KOPT-K1 (cell line): ENCODE measurements around the gene GPR89B.
"Not testable (repeated sequence)": the region's sequence is repeated elsewhere in the genome, so short reads cannot be mapped to it uniquely, and the experiment has no call there.

Source experiments
- H3K27ac ChIP-seq: fragments of 200-600 bp; sonication (generic); 2 replicates; pipeline ENCODE4 v1.5.1; 2016; ENCODE audit warnings: antibody characterized with exemption, mild to moderate bottlenecking, low read depth, low read length; ENCODE audit not compliant: poor library complexity, severe bottlenecking
- H3K36me3 ChIP-seq: fragments of 200-600 bp; sonication (generic); 2 replicates; pipeline ENCODE4 v1.5.1; 2017; ENCODE audit warnings: antibody characterized with exemption, mild to moderate bottlenecking, low read length, moderate library complexity; ENCODE audit not compliant: insufficient read depth
- H3K9me3 ChIP-seq: fragments of 200-600 bp; sonication (generic); 2 replicates; pipeline ENCODE4 v1.5.1; 2017; ENCODE audit warnings: antibody characterized with exemption, low read length, mild to moderate bottlenecking; ENCODE audit not compliant: insufficient read depth, poor library complexity, severe bottlenecking

GPR89B gene

GRCh38 chr1:147928236-147929132, at the start of gene GPR89B:
GPR89B (plus strand) TSS chr1:147928420; CDS start chr1:147928537, 117 bp downstream.
- not testable (repeated sequence) for H3K36me3 ChIP-seq, H3K9me3 ChIP-seq
- H3K27ac ChIP-seq = peak within 1 kb of the TSS; percentile 57

- Histone ChIP-seq H3K27ac (no peak overlapping the region), H3K9me3 (peaks cover 5% of the 10 kb centered on the region), H3K36me3 (no peaks in the 10 kb centered on the region)
Observed at GRCh38 chr1:147879911-147880310, 48.3 kb upstream of the GPR89B start.

DNA sequence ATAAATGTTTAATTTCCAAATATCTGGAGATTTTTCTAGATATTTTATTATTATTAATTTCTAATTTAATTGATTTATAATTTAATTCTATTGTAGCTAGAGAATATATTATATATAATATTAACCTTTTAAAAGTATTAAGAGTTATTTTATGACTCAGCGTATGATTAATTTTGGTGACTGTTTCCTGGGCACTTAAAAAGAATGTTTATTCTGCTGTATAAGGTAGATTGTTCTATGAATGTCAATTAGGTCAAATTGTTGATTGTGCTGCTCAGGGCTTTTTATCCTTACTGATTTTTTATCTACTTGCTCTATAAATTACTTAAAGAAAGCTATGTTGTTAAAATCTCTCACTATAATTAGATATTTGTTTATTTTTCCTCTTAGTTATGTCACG, 45.7 kb upstream of the GPR89B start:
- no peaks in the 10 kb centered on the region for H3K36me3 ChIP-seq
- H3K27ac ChIP-seq = no peak overlapping the region
- H3K9me3 ChIP-seq = peaks cover 5% of the 10 kb centered on the region

GRCh38 chr1:147890177-147890790, 37.9 kb upstream of the GPR89B start:
- Histone ChIP-seq H3K36me3 (no peaks in the 10 kb centered on the region), H3K27ac (no peak overlapping the region), H3K9me3 (no peaks in the 10 kb centered on the region)

- Histone ChIP-seq H3K36me3 (no peaks in the 10 kb centered on the region), H3K9me3 (no peaks in the 10 kb centered on the region), H3K27ac (no peak overlapping the region)
Observed at GRCh38 chr1:147891088-147891487, 37.1 kb upstream of the GPR89B start.

DNA sequence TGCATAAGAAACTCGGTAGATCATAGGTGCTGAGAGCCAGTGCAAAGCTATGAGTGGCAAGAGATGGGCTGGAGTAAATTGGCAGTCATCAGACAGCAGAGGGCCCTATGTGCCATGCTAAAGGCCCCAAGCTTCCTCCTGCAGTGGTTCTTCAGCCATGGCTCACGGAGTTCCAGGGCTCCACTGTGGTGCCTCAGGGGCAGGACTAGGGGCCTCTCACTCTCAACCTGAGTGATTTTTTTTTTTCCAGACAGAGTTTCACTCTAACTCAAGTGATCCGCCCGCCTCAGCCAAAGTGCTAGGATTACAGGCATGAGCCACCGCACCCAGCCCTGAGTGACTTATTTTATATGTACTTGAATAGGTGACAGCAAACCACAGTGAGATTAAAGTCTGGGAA, 36.0 kb upstream of the GPR89B start:
- Histone ChIP-seq H3K27ac (no peak overlapping the region), H3K36me3 (no peaks in the 10 kb centered on the region), H3K9me3 (no peaks in the 10 kb centered on the region)

GRCh38 chr1:147892731-147893214, 35.4 kb upstream of the GPR89B start:
- Histone ChIP-seq H3K36me3 (no peaks in the 10 kb centered on the region), H3K9me3 (no peaks in the 10 kb centered on the region)

DNA sequence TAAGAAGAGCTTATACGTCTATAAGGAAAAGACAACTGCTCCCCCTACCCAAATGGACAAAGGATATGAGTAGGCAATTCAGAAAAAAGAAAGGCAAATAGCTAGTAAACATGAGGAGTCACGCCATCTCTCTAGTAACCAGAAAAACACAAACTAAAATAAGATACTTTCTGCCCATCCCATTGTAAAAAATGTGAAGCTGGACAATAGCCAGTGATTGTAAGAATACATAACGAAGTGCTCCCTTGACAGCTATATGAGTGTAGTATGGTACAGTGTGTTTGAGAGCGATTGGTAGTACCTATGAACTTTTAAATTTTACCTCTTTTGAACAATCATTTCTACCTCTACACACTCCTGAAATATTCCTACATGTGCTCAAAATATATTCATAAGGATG, 33.1 kb upstream of the GPR89B start:
- Histone ChIP-seq H3K27ac (no peak overlapping the region), H3K9me3 (no peaks in the 10 kb centered on the region), H3K36me3 (no peaks in the 10 kb centered on the region)

More at GRCh38 chr1:147892731-147893214, 35.4 kb upstream of the GPR89B start:
- H3K27ac ChIP-seq = no peak overlapping the region

DNA sequence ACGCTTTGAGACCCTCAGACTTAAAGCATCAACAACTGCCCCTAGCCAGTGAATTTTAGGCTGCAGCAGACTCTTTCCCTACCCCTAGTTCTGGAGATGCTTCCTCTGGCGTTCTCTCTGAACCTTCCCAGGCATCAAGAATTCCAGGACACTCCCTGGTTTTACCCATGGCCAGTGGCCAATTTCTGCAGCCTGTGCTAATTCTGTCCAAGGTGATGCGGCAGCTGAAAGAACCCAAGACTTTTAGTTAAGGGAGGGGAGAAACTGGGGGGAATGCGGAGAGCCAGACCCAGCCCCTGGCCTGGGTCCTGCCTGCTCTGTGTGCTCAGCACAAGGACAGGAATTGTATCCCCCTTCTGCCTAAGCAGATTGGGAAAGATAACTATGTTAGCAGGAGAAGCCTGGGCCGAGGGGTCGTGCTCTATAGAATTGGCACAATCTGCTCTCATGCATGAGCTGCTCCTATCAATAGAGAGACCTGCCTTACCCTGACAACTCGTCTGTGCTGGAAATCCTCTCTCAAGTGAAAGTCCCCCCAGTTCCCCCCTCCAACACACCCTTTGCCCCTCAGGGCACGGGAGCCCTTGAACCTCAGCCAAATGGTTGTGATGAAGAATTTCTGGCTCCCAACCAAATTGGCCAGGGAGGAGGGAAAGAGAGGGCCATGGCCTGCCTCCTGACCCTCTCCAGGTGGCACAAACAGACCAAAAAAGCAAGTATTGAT, 31.0 kb upstream of the GPR89B start:
- Histone ChIP-seq H3K36me3 (no peaks in the 10 kb centered on the region), H3K27ac (no peak overlapping the region), H3K9me3 (no peaks in the 10 kb centered on the region)

DNA sequence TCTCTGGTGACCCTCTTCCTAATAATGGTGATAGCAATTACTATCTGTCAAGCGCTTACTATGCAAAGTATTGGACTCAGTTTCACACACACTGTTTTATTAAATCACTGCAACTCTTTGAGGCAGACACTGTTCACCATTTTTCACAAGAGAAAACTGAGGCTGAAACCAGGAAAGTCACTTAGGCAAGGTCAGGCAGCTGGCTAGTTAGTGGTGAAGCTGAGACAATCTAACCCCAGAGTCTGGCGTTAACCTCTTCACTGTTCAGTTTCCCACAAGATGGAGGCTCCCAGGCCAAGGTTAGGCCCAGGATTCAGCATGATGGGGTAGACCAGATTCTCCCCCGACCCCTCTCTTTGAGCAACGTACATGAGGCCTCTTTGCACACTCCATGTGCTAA, 30.4 kb upstream of the GPR89B start:
- H3K27ac ChIP-seq = no peak overlapping the region
- no peaks in the 10 kb centered on the region for H3K9me3 ChIP-seq
- H3K36me3 ChIP-seq = no peaks in the 10 kb centered on the region

DNA sequence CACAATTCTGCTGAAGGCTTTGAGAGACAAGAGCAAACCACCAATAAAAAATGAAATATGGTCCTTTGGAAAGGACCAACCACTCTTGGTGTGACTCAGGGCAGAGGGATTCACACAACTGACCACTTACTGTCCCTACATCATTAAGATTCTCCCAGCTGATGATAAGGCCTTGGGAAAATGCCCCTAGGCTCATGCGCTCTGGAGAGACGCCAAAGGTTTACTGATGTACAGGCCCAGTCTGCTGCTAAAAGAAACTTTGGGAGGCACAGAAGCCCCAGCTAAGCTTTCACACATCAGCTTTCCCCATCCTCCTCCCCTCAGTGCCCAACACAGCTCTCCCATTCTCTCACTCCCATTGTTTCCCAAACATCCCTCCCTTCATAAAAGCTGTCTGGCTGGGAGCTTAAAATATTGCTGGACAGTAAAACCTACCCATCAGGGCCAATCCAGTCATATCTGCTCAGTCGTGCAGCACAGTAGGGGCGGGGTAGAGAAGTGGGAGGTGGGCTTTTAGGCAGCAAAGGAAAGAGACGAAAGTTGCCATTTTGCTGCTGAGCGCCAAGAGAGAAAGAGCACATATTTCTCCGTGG, 25.9 kb upstream of the GPR89B start, which contains the start of gene GJA8:
TSS of gene GJA8 (plus strand) at position 543 of the 593 bp plus-strand sequence. CDS start 5,161 bp downstream, outside the sequence.
- Histone ChIP-seq H3K36me3 (no peaks in the 10 kb centered on the region), H3K27ac (no peak within 1 kb of the TSS), H3K9me3 (no peaks in the 10 kb centered on the region)

DNA sequence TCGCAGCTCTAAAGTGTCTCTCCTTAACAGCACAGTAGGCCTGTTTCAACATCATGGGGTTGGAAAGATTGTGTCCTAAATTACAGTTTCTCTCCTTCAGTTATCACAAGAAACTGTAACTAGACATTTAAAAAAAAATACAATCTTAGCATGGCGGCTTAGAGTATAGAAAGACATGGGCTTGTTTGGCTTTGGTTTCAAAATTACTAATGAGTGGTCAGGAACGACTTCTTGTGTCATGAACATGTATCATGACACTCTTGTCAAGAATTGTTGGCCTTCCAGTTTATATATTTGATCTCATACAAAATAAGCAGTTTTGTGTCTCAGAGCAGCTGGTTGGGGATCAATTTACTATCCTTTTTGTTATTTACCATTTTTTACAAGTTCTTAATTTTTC, 23.5 kb upstream of the GPR89B start:
- no peaks in the 10 kb centered on the region for H3K36me3 ChIP-seq
- H3K9me3 ChIP-seq = no peaks in the 10 kb centered on the region
- H3K27ac ChIP-seq = no peak overlapping the region

- no peak overlapping the region for H3K27ac ChIP-seq
- H3K36me3 ChIP-seq = no peaks in the 10 kb centered on the region
- no peaks in the 10 kb centered on the region for H3K9me3 ChIP-seq
Observed at GRCh38 chr1:147907786-147908509, 20.3 kb upstream of the GPR89B start.

GRCh38 chr1:147912553-147912952, 15.7 kb upstream of the GPR89B start:
- Histone ChIP-seq H3K9me3 (no peaks in the 10 kb centered on the region), H3K36me3 (no peaks in the 10 kb centered on the region), H3K27ac (no peak overlapping the region)
